ENCODE results near the gene RBM20. TPM values are rescaled to one million over a fixed set of nuclear protein-coding genes. Genes with fewer than 3 reads are reported as not detected.

The RBM20 gene
- total and polyA plus RNA-seq, 2 experiments from 2014 or later: 3.7 to 4.0 TPM

GRCh38 chr10:110617425-110618229 is 26.5 kb upstream of the RBM20 start:
- WGBS (ENCODE audit: low lambda C conversion rate, missing lambda C conversion rate): 93% methylated on average over 7 of the region's 7 CpGs
- DNase-seq (ENCODE audit: low spot score): no peak

GRCh38 chr10:110618230-110618610 is 25.9 kb upstream of the RBM20 start:
- TF ChIP-seq EZH2 (IDR thresholded peaks at IDR 0.05; ENCODE audit: borderline replicate concordance) (no peak), CTCF (IDR thresholded peaks at IDR 0.05; ENCODE audit: poor library complexity) (no peak), EZH2phosphoT487 (IDR thresholded peaks at IDR 0.05; ENCODE audit: low read depth, severe bottlenecking, unreplicated experiment) (no peak)
- Histone ChIP-seq H3K27ac (no peak overlapping the region), H3K9me2 (replicated peaks; ENCODE audit: insufficient read depth) (no peaks in the 10 kb centered on the region), H3K4me3 (no peak overlapping the region), H3K36me3 (replicated peaks; ENCODE audit: insufficient read depth, low read depth) (no peaks in the 10 kb centered on the region), H3K27me3 (no peaks in the 10 kb centered on the region), H3K4me1 (ENCODE audit: insufficient read depth) (no peaks in the 10 kb centered on the region), H4K20me1 (ENCODE audit: insufficient read depth, poor library complexity, severe bottlenecking) (no peaks in the 10 kb centered on the region), H3K4me2 (no peak overlapping the region), H3K79me2 (no peaks in the 10 kb centered on the region), H3K9me3 (ENCODE audit: low read depth) (no peaks in the 10 kb centered on the region), H2AFZ (no peak overlapping the region)
- WGBS (ENCODE audit: low lambda C conversion rate, missing lambda C conversion rate): 79% methylated on average over 5 of the region's 5 CpGs
- no peak for DNase-seq (ENCODE audit: low spot score)

More at GRCh38 chr10:110617425-110618229, 26.5 kb upstream of the RBM20 start:
- Histone ChIP-seq H3K27me3 (no peaks in the 10 kb centered on the region), H3K79me2 (no peaks in the 10 kb centered on the region), H3K9me3 (ENCODE audit: low read depth) (no peaks in the 10 kb centered on the region), H3K27ac (no peak overlapping the region), H3K36me3 (replicated peaks; ENCODE audit: insufficient read depth, low read depth) (no peaks in the 10 kb centered on the region), H4K20me1 (ENCODE audit: insufficient read depth, poor library complexity, severe bottlenecking) (no peaks in the 10 kb centered on the region), H3K4me3 (no peak overlapping the region), H2AFZ (no peak overlapping the region), H3K4me1 (ENCODE audit: insufficient read depth) (no peaks in the 10 kb centered on the region), H3K9me2 (replicated peaks; ENCODE audit: insufficient read depth) (no peaks in the 10 kb centered on the region), H3K4me2 (no peak overlapping the region)
- TF ChIP-seq EZH2phosphoT487 (IDR thresholded peaks at IDR 0.05; ENCODE audit: low read depth, severe bottlenecking, unreplicated experiment) (no peak), CTCF (IDR thresholded peaks at IDR 0.05; ENCODE audit: poor library complexity) (no peak), EZH2 (IDR thresholded peaks at IDR 0.05; ENCODE audit: borderline replicate concordance) (no peak)

- TF ChIP-seq EZH2 (IDR thresholded peaks at IDR 0.05; ENCODE audit: borderline replicate concordance) (no peak), CTCF (IDR thresholded peaks at IDR 0.05; ENCODE audit: poor library complexity) (no peak), EZH2phosphoT487 (IDR thresholded peaks at IDR 0.05; ENCODE audit: low read depth, severe bottlenecking, unreplicated experiment) (no peak)
- Histone ChIP-seq H3K9me2 (replicated peaks; ENCODE audit: insufficient read depth) (no peaks in the 10 kb centered on the region), H3K27ac (no peak overlapping the region), H3K9me3 (ENCODE audit: low read depth) (no peaks in the 10 kb centered on the region), H3K79me2 (no peaks in the 10 kb centered on the region), H3K4me1 (ENCODE audit: insufficient read depth) (no peaks in the 10 kb centered on the region), H3K4me3 (no peak overlapping the region), H3K4me2 (no peak overlapping the region), H2AFZ (no peak overlapping the region), H3K27me3 (no peaks in the 10 kb centered on the region), H3K36me3 (replicated peaks; ENCODE audit: insufficient read depth, low read depth) (no peaks in the 10 kb centered on the region), H4K20me1 (ENCODE audit: insufficient read depth, poor library complexity, severe bottlenecking) (no peaks in the 10 kb centered on the region)
- no peak for DNase-seq (ENCODE audit: low spot score)
- 42% methylated on average over 3 of the region's 3 CpGs for WGBS (ENCODE audit: low lambda C conversion rate, missing lambda C conversion rate)
Measured at GRCh38 chr10:110619514-110620397, 24.4 kb upstream of the RBM20 start.

Measured in hepatocyte (in vitro differentiated cells).